ENCODE measurements around the gene ASIC2. TPM values are rescaled to one million over a fixed set of nuclear protein-coding genes. Genes with fewer than 3 reads are reported as not detected.
"Not testable (repeated sequence)": the region's sequence is repeated elsewhere in the genome, so short reads cannot be mapped to it uniquely, and the experiment has no call there.

The ASIC2 gene
- total RNA-seq, 2 experiments from 2014 or later: not detected

GRCh38 chr17:32971171-32971570 lies 321.9 kb downstream of the ASIC2 start:
- Mint-ChIP-seq H3K27ac (no peak overlapping the region), H3K27me3 (peaks cover 4% of the 10 kb centered on the region), H3K4me3 (no peak overlapping the region), H3K4me1 (ENCODE audit: low read depth) (peaks cover 5% of the 10 kb centered on the region), H3K36me3 (ENCODE audit: low read depth) (no peaks in the 10 kb centered on the region), H3K9me3 (peaks cover 3% of the 10 kb centered on the region)
- no peak for TF ChIP-seq CTCF (IDR thresholded peaks at IDR 0.05)
- ATAC-seq (peak; percentile 73), DNase-seq (peak; percentile 57)
- intact Hi-C loops (cut with micrococcal nuclease): no loop called here
- CTCF ChIA-PET: interaction anchor here (1.0 kb wide), 1 partner anchor 30 kb away, joined by 3 read pairs; no protein-coding TSS in a partner anchor
- POLR2A ChIA-PET: no interaction called here

- intact Hi-C loops (cut with micrococcal nuclease): no loop called here
- H3K9me3 Mint-ChIP-seq: peaks cover 3% of the 10 kb centered on the region
- no peak for TF ChIP-seq CTCF (IDR thresholded peaks at IDR 0.05)
- peaks cover 5% of the 10 kb centered on the region for H3K4me1 Mint-ChIP-seq (ENCODE audit: low read depth)
- ATAC-seq (no peak), DNase-seq (no peak)
- H3K4me3 Mint-ChIP-seq: no peak overlapping the region
- H3K27me3 Mint-ChIP-seq: peaks cover 10% of the 10 kb centered on the region
- no peaks in the 10 kb centered on the region for H3K36me3 Mint-ChIP-seq (ENCODE audit: low read depth)
- no peak overlapping the region for H3K27ac Mint-ChIP-seq
- POLR2A ChIA-PET: no interaction called here
- CTCF ChIA-PET: no interaction called here
Observed at GRCh38 chr17:32970281-32970680, 322.8 kb downstream of the ASIC2 start.

GRCh38 chr17:32969231-32969630 lies 323.9 kb downstream of the ASIC2 start:
- H3K36me3 Mint-ChIP-seq (ENCODE audit: low read depth); intact Hi-C loops (cut with micrococcal nuclease); POLR2A ChIA-PET; H3K4me1 Mint-ChIP-seq (ENCODE audit: low read depth); CTCF ChIA-PET; DNase-seq; ATAC-seq; H3K9me3 Mint-ChIP-seq; H3K27ac Mint-ChIP-seq; H3K4me3 Mint-ChIP-seq: not testable (repeated sequence)
- peaks cover 14% of the 10 kb centered on the region for H3K27me3 Mint-ChIP-seq

- CTCF ChIA-PET: no interaction called here
- Mint-ChIP-seq H3K36me3 (ENCODE audit: low read depth) (no peaks in the 10 kb centered on the region), H3K4me3 (no peak overlapping the region), H3K9me3 (no peaks in the 10 kb centered on the region), H3K4me1 (ENCODE audit: low read depth) (no peaks in the 10 kb centered on the region), H3K27me3 (peaks cover 20% of the 10 kb centered on the region), H3K27ac (no peak overlapping the region)
- no peak for TF ChIP-seq CTCF (IDR thresholded peaks at IDR 0.05)
- ATAC-seq (no peak), DNase-seq (no peak)
- intact Hi-C loops (cut with micrococcal nuclease): no loop called here
- POLR2A ChIA-PET: no interaction called here
Observed at GRCh38 chr17:32964541-32964940, 328.6 kb downstream of the ASIC2 start.

Measured in activated CD8-positive, alpha-beta T cell treated with anti-CD3 and anti-CD28 coated beads for 36 hours (primary cell).